Stimulated activated CD4-positive, alpha-beta T cell treated with anti-CD3 and anti-CD28 coated beads, TNF-alpha, amount 100 ng/mL, for 4 hours (primary cell): ENCODE measurements around the gene UGT1A10.
"Not testable (repeated sequence)": the region's sequence is repeated elsewhere in the genome, so short reads cannot be mapped to it uniquely, and the experiment has no call there.

Experiments used
- DNase-seq, 3 experiments: peaks; one replicate each; pipeline ENCODE4 v3.0.0-alpha.2; 2020; ENCODE audit warnings: low read depth in 3 of 3

The UGT1A10 gene

GRCh38 chr2:233743464-233744259 lies 107.4 kb downstream of the UGT1A10 start:
- no peak for DNase-seq

GRCh38 chr2:233745073-233745755 lies 109.0 kb downstream of the UGT1A10 start:
- no peak for DNase-seq

- not testable (repeated sequence) for DNase-seq
These were observed 109.6 kb downstream of the UGT1A10 start for GRCh38 chr2:233745838-233746237.

GRCh38 chr2:233746475-233747282 lies 110.4 kb downstream of the UGT1A10 start:
- no peak for DNase-seq

GRCh38 chr2:233747283-233747544 lies 111.0 kb downstream of the UGT1A10 start:
- DNase-seq: no peak

GRCh38 chr2:233750689-233751088 lies 114.4 kb downstream of the UGT1A10 start:
- DNase-seq: not testable (repeated sequence)

GRCh38 chr2:233751212-233752009 lies 115.2 kb downstream of the UGT1A10 start:
- not testable (repeated sequence) for DNase-seq

GRCh38 chr2:233754872-233755611 lies 118.8 kb downstream of the UGT1A10 start:
- no peak for DNase-seq

- DNase-seq: no peak
These were observed 120.3 kb downstream of the UGT1A10 start for GRCh38 chr2:233756429-233757081.

GRCh38 chr2:233758141-233758540 lies 121.9 kb downstream of the UGT1A10 start:
- DNase-seq: no peak

- DNase-seq: no peak
These were observed 122.6 kb downstream of the UGT1A10 start for GRCh38 chr2:233758849-233759248.

- DNase-seq: no peak
These were observed 123.8 kb downstream of the UGT1A10 start, which contains the start of gene UGT1A1 for GRCh38 chr2:233760043-233760442. Gene UGT1A1, plus strand, starts transcription at chr2:233760270. Its CDS starts 18 bp downstream, at chr2:233760288.

GRCh38 chr2:233761040-233761769 lies 125.0 kb downstream of the UGT1A10 start:
- DNase-seq: no peak

- no peak for DNase-seq
These were observed 128.0 kb downstream of the UGT1A10 start for GRCh38 chr2:233764264-233764663.

GRCh38 chr2:233764761-233765160 lies 128.5 kb downstream of the UGT1A10 start:
- no peak for DNase-seq

- no peak for DNase-seq
These were observed 130.2 kb downstream of the UGT1A10 start for GRCh38 chr2:233766416-233766815.

- no peak for DNase-seq
These were observed 131.8 kb downstream of the UGT1A10 start for GRCh38 chr2:233768076-233768475.

- DNase-seq: no peak
These were observed 133.0 kb downstream of the UGT1A10 start for GRCh38 chr2:233769260-233769659.

GRCh38 chr2:233772153-233772552 lies 135.9 kb downstream of the UGT1A10 start:
- no peak for DNase-seq

GRCh38 chr2:233772583-233772982 lies 136.3 kb downstream of the UGT1A10 start:
- no peak for DNase-seq
